HEK293 (cell line): ENCODE data around the gene SLC10A7.

ENCODE experiments used
- HOXA7 ChIP-seq: sonication (generic); formaldehyde crosslinking; IDR thresholded peaks from 2 replicates; pipeline ENCODE4 v1.8.1; 2022; ENCODE audit warnings: missing genetic modification reagents, borderline replicate concordance
- HOXD13 ChIP-seq: sonication (generic); formaldehyde crosslinking; IDR thresholded peaks from 2 replicates; pipeline ENCODE4 v1.8.0; 2022; ENCODE audit warnings: missing genetic modification reagents, borderline replicate concordance
- OSR2 ChIP-seq: fragments of 450-650 bp; formaldehyde crosslinking; IDR thresholded peaks from 2 replicates; pipeline ENCODE4 v1.5.1; 2016; ENCODE audit warnings: missing biosample characterization, missing genetic modification characterization
- SP3 ChIP-seq: fragments of 450-650 bp; formaldehyde crosslinking; IDR thresholded peaks from 2 replicates; pipeline ENCODE4 v1.5.1; 2016; ENCODE audit warnings: missing biosample characterization, missing genetic modification characterization
- ZFP69B ChIP-seq: fragments of 450-650 bp; formaldehyde crosslinking; IDR thresholded peaks from 2 replicates; pipeline ENCODE4 v1.5.1; 2016; ENCODE audit warnings: missing biosample characterization, missing genetic modification characterization
- ZNF223 ChIP-seq: fragments of 450-650 bp; formaldehyde crosslinking; IDR thresholded peaks from 2 replicates; pipeline ENCODE4 v1.5.1; 2016; ENCODE audit warnings: missing biosample characterization, missing genetic modification characterization
- ZNF324 ChIP-seq: fragments of 450-650 bp; formaldehyde crosslinking; IDR thresholded peaks from 2 replicates; pipeline ENCODE4 v1.5.1; 2016; ENCODE audit warnings: missing biosample characterization, missing genetic modification characterization
- ZNF560 ChIP-seq: fragments of 450-650 bp; formaldehyde crosslinking; IDR thresholded peaks from 2 replicates; pipeline ENCODE4 v1.5.1; 2017; ENCODE audit warnings: missing biosample characterization, missing genetic modification characterization, borderline replicate concordance
- ZNF600 ChIP-seq: fragments of 450-650 bp; formaldehyde crosslinking; IDR thresholded peaks from 2 replicates; pipeline ENCODE4 v1.5.1; 2016; ENCODE audit warnings: missing biosample characterization, missing genetic modification characterization
- ZNF629 ChIP-seq: fragments of 450-650 bp; formaldehyde crosslinking; IDR thresholded peaks from 2 replicates; pipeline ENCODE4 v1.5.1; 2017; ENCODE audit warnings: missing biosample characterization, missing genetic modification characterization
- ZSCAN16 ChIP-seq: fragments of 450-650 bp; formaldehyde crosslinking; IDR thresholded peaks from 2 replicates; pipeline ENCODE4 v1.5.1; 2016; ENCODE audit warnings: missing biosample characterization, missing genetic modification characterization
- TF ChIP-seq, protein P1 (sequence below): fragments of 450-650 bp; formaldehyde crosslinking; IDR thresholded peaks from 2 replicates; pipeline ENCODE4 v1.5.1; 2016; ENCODE audit warnings: missing biosample characterization, missing genetic modification characterization
- TF ChIP-seq, protein P2 (sequence below): fragments of 450-650 bp; formaldehyde crosslinking; IDR thresholded peaks from 2 replicates; pipeline ENCODE4 v1.5.1; 2016; ENCODE audit warnings: missing biosample characterization, missing genetic modification characterization
- TF ChIP-seq, protein P3 (sequence below): fragments of 450-650 bp; formaldehyde crosslinking; conservative IDR thresholded peaks from 2 replicates; pipeline ENCODE4 v1.5.1; 2016; ENCODE audit warnings: low read depth, missing biosample characterization, missing genetic modification characterization
- TF ChIP-seq, protein P4 (sequence below): fragments of 450-650 bp; formaldehyde crosslinking; conservative IDR thresholded peaks from 2 replicates; pipeline ENCODE4 v1.5.1; 2016; ENCODE audit warnings: low read depth, missing biosample characterization, missing genetic modification characterization

SLC10A7 gene

DNA sequence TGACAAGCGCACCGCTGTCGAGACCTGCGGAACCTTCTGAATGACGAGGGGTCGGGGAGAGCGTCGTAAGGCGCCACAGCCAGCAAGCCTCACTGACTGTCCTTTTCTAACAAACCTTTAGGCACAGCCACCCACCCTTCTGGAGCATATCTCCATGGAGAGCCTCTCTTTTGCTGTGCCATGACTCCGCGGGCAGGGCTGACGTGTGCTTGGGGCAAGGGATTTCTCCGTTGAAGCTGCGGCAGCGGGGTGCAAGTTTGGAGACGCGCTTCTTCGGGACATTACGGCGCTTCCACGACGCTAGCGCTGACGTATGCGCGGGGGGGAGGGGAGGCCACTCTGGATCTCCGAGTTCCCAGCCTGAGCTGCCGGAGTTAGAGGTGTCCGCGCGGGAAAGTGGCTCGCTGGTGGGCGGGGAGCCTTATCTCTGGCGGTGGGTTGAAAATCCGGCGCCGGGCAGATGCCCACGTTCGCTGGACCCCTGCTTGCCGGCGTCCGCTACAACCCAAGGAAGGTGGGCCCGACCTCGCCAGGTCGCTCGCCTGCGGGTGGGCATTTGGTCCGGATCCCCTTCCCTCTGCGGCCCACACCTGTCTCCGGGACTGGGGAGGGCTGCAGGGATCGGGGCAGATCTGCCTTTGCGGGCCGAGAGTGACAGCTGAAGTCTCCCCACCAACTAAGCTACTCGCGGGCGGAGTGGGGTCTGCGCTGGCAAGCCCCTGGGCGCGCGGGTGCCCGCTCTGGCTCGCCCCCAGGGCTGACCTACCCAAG is 543 bp upstream of the SLC10A7 start (continued):
- no peak for TF ChIP-seq ZSCAN16 (tag by site-specific recombination)
- no peak for TF ChIP-seq ZNF324 (tag by site-specific recombination)
- TF ChIP-seq ZFP69B (tag by site-specific recombination) = 0 out of 2 replicates have a peak, but pooled peaks have one; percentile 68
- no peak for TF ChIP-seq ZNF560 (tag by site-specific recombination)
- TF ChIP-seq OSR2 (tag by site-specific recombination) = no peak
- TF ChIP-seq, protein P1, sequence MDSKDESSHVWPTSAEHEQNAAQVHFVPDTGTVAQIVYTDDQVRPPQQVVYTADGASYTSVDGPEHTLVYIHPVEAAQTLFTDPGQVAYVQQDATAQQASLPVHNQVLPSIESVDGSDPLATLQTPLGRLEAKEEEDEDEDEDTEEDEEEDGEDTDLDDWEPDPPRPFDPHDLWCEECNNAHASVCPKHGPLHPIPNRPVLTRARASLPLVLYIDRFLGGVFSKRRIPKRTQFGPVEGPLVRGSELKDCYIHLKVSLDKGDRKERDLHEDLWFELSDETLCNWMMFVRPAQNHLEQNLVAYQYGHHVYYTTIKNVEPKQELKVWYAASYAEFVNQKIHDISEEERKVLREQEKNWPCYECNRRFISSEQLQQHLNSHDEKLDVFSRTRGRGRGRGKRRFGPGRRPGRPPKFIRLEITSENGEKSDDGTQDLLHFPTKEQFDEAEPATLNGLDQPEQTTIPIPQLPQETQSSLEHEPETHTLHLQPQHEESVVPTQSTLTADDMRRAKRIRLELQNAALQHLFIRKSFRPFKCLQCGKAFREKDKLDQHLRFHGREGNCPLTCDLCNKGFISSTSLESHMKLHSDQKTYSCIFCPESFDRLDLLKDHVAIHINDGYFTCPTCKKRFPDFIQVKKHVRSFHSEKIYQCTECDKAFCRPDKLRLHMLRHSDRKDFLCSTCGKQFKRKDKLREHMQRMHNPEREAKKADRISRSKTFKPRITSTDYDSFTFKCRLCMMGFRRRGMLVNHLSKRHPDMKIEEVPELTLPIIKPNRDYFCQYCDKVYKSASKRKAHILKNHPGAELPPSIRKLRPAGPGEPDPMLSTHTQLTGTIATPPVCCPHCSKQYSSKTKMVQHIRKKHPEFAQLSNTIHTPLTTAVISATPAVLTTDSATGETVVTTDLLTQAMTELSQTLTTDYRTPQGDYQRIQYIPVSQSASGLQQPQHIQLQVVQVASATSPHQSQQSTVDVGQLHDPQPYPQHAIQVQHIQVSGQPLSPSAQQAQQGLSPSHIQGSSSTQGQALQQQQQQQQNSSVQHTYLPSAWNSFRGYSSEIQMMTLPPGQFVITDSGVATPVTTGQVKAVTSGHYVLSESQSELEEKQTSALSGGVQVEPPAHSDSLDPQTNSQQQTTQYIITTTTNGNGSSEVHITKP (tag by site-specific recombination) = peak; percentile 35; the same call in 1 of the 2 replicates
- peak; percentile 47 for TF ChIP-seq ZNF629
- no peak for TF ChIP-seq HOXD13 (CRISPR knock-in tag)
- TF ChIP-seq SP3 (tag by site-specific recombination) = 0 out of 2 replicates have a peak, but pooled peaks have one; percentile 16
- TF ChIP-seq, protein P2, sequence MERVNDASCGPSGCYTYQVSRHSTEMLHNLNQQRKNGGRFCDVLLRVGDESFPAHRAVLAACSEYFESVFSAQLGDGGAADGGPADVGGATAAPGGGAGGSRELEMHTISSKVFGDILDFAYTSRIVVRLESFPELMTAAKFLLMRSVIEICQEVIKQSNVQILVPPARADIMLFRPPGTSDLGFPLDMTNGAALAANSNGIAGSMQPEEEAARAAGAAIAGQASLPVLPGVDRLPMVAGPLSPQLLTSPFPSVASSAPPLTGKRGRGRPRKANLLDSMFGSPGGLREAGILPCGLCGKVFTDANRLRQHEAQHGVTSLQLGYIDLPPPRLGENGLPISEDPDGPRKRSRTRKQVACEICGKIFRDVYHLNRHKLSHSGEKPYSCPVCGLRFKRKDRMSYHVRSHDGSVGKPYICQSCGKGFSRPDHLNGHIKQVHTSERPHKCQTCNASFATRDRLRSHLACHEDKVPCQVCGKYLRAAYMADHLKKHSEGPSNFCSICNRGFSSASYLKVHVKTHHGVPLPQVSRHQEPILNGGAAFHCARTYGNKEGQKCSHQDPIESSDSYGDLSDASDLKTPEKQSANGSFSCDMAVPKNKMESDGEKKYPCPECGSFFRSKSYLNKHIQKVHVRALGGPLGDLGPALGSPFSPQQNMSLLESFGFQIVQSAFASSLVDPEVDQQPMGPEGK (tag by site-specific recombination) = peak; percentile 15; the same call in 1 of the 2 replicates
- TF ChIP-seq ZNF223 (tag by site-specific recombination) = no peak
- TF ChIP-seq ZNF600 (tag by site-specific recombination) = peak; percentile 81
- TF ChIP-seq HOXA7 (CRISPR knock-in tag) = no peak
- TF ChIP-seq, protein P3, sequence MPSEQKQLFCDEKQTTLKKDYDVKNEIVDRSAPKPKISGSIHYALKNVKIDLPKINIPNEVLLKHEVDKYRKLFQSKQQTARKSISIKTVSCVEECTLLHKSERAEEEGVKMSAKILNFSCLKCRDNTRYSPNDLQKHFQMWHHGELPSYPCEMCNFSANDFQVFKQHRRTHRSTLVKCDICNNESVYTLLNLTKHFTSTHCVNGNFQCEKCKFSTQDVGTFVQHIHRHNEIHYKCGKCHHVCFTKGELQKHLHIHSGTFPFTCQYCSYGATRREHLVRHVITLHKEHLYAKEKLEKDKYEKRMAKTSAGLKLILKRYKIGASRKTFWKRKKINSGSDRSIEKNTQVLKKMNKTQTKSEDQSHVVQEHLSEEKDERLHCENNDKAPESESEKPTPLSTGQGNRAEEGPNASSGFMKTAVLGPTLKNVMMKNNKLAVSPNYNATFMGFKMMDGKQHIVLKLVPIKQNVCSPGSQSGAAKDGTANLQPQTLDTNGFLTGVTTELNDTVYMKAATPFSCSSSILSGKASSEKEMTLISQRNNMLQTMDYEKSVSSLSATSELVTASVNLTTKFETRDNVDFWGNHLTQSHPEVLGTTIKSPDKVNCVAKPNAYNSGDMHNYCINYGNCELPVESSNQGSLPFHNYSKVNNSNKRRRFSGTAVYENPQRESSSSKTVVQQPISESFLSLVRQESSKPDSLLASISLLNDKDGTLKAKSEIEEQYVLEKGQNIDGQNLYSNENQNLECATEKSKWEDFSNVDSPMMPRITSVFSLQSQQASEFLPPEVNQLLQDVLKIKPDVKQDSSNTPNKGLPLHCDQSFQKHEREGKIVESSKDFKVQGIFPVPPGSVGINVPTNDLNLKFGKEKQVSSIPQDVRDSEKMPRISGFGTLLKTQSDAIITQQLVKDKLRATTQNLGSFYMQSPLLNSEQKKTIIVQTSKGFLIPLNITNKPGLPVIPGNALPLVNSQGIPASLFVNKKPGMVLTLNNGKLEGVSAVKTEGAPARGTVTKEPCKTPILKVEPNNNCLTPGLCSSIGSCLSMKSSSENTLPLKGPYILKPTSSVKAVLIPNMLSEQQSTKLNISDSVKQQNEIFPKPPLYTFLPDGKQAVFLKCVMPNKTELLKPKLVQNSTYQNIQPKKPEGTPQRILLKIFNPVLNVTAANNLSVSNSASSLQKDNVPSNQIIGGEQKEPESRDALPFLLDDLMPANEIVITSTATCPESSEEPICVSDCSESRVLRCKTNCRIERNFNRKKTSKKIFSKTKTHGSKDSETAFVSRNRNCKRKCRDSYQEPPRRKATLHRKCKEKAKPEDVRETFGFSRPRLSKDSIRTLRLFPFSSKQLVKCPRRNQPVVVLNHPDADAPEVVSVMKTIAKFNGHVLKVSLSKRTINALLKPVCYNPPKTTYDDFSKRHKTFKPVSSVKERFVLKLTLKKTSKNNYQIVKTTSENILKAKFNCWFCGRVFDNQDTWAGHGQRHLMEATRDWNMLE (tag by site-specific recombination) = no peak
- TF ChIP-seq, protein P4, sequence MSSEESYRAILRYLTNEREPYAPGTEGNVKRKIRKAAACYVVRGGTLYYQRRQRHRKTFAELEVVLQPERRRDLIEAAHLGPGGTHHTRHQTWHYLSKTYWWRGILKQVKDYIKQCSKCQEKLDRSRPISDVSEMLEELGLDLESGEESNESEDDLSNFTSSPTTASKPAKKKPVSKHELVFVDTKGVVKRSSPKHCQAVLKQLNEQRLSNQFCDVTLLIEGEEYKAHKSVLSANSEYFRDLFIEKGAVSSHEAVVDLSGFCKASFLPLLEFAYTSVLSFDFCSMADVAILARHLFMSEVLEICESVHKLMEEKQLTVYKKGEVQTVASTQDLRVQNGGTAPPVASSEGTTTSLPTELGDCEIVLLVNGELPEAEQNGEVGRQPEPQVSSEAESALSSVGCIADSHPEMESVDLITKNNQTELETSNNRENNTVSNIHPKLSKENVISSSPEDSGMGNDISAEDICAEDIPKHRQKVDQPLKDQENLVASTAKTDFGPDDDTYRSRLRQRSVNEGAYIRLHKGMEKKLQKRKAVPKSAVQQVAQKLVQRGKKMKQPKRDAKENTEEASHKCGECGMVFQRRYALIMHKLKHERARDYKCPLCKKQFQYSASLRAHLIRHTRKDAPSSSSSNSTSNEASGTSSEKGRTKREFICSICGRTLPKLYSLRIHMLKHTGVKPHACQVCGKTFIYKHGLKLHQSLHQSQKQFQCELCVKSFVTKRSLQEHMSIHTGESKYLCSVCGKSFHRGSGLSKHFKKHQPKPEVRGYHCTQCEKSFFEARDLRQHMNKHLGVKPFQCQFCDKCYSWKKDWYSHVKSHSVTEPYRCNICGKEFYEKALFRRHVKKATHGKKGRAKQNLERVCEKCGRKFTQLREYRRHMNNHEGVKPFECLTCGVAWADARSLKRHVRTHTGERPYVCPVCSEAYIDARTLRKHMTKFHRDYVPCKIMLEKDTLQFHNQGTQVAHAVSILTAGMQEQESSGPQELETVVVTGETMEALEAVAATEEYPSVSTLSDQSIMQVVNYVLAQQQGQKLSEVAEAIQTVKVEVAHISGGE (tag by site-specific recombination) = peak; percentile 53
